ENCODE measurements around the gene HGD. TPM values are rescaled to one million over a fixed set of nuclear protein-coding genes. Genes with fewer than 3 reads are reported as not detected.

The HGD gene, protein sequence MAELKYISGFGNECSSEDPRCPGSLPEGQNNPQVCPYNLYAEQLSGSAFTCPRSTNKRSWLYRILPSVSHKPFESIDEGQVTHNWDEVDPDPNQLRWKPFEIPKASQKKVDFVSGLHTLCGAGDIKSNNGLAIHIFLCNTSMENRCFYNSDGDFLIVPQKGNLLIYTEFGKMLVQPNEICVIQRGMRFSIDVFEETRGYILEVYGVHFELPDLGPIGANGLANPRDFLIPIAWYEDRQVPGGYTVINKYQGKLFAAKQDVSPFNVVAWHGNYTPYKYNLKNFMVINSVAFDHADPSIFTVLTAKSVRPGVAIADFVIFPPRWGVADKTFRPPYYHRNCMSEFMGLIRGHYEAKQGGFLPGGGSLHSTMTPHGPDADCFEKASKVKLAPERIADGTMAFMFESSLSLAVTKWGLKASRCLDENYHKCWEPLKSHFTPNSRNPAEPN
- total RNA-seq, result 0.80 TPM
- long read RNA-seq, partial matches to known transcripts, result 0 of 1 reads
- long read RNA-seq, other reads (novel, unspliced or antisense), result 1 of 1 reads

DNA sequence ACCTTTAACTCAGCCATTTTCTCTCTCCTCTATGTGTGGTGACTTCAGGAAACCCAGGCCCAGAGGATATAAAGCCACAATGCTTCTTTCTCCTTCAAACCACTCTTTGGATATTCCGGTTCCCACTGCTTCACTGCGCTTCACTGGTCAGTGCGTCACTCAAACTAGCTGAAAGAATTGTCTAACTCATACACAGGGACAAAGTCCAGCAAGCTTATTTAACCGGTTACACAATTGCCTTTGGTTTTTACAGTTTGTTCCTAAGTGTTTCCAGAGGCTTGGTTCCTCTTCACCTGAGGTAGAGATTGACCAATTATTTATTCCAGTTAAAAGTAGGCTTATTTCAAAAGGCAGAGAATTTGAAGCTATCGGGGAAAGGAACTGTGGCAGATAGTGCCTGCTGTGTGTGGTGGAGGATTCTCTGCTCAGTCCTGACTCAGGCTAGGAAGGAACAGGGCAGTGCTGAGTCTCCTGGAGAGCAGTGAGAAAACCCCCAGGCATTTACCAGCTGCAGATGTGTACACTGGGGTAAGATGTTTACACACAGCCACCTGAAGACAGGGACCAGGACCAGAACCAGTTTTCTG lies at the start of gene HGD:
TSS of gene HGD (minus strand) at position 145 of the 587 bp plus-strand sequence. CDS start at position 17, 128 bp downstream.
- no peak for DNase-seq (ENCODE audit: low spot score)

DNA sequence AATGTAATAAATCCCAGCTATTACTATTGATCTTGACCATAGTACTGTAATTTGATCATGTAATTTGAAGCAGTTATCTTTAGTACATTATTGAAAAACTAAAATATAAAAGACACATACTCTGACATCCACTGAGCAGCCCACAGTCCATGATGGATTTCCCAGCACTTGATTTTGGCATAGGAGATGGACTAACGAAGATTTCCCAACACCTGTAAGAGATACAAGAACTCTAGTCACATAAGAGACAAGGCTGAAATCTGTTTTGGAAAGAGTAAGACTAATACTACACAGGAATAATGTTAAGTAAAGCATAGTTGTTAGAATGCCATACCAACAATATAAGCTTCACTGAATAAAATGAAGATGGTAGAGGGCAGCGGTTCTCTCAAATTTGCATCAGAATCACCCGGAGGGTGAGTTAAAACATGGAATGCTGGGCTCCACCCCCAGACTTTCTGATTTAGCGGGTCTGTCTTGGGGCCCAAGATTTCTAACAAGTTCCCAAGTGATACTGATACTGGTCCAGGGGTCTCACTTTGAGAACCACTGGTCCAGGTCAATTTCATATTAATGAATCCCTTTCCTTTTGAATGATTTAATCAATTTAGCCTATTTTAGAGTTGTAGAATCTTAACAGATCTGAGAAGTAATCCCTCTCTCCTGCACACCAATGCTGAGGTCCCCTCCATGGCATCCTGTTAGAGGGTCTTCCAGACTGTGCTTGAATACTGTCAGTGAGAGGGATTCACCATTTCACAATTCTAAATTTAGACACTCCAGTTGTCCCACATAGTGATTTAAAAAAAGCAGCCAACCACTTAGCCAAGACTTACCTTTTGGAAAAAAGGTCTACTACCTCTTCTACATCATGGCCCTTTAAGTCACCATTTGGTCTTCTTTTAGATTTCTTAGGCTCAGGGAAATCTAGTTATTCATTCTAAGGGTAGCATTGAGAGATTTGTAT lies 48.8 kb upstream of the HGD start:
- no peak for DNase-seq (ENCODE audit: low spot score)

DNA sequence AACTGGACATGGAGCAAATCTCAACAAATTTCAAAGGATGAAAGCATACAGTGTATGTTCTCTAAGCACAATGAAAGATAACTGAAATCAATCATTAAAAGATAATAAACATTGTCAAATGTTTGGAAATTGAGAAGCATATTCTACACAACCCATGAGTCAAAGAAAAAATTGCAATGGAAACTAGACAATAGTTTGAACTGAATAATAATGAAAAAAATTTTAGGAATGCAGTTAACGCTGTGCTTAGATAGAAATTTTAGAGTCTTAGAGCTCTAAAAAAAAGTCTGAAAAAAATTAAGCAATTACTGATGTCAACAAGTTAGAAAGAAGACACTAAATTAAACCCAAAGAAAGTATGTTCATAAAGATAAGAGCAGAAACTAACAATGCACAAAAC lies 44.8 kb upstream of the HGD start:
- DNase-seq (ENCODE audit: low spot score), result no peak

DNA sequence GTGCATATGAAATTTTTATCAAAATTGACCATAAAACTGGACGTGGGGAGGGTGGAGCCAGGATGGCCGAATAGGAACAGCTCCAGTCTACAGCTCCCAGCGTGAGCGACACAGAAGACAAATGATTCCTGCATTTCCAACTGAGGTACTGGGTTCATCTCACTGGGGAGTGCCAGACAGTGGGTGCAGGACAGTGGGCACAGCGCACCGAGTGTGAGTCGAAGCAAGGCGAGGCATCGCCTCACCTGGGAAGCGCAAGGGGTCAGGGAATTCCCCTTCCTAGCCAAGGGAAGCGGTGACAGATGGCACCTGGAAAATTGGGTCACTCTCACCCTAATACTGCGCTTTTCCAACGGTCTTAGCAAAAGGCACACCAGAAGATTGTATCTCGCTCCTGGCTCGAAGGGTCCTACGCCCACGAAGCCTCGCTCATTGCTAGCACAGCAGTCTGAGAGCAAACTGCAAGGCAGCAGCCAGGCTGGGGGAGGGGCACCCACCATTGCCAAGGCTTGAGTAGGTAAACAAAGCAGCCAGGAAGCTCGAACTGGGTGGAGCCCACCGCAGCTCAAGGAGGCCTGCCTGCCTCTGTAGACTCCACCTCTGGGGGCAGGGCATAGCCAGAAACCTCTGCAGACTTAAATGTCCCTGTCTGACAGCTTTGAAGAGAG lies 37.3 kb upstream of the HGD start:
- peak; percentile 83 for DNase-seq (ENCODE audit: low spot score)

DNA sequence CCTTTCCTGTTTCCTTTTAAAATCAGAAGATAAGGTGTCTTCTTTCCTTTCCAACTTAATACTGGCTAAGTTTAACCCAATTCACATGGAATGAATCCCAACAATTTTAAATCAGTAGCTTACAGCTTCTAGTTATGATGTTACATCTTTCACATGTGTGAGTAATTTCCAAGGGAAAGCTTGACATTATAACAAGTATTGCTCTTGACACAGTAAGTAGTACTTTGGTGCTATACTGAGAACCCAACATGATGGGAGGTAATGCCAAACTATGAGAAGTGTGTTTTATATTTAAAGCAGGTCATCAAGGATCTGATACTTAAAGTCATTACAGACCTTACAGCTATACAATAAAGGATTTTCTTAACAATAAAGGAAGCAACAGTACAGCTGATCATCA lies 31.2 kb upstream of the HGD start:
- no peak for DNase-seq (ENCODE audit: low spot score)

DNA sequence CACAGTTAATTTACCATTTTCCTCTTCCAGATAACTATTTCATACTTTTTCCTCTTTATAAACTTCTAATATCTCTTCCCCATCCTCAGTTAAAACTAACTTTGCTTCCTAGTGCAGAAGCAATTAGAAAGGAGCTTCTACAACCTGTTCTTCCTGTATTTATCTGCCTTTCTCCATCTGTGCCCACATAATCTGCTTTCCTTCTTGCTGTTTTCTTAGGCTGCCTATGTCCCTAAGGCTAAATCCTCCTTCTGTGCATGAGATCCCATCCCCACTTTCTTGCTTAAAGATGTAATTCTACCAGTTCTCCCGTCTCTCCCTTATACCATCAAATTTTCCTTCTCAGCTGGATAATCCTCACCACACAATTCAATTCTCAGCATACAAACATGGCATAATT lies 28.3 kb upstream of the HGD start:
- no peak for DNase-seq (ENCODE audit: low spot score)

DNA sequence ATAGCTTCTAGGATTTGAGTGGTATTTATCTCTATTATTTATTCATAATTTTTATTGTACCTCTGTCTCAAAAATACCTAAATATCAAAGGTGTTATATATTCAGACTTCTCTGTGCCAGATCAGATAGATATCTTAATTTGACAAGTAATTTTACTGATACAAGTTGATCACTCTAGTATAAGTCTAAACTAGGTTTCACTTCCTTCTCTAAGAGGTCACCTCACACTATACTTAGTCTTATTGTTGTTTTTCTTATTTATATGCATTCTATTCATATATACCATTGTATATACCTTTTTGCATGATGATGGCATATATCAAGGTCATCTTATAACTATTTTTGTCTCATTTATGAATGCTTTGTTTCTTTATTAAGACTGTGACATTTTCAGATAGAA lies 26.4 kb upstream of the HGD start:
- DNase-seq (ENCODE audit: low spot score), result no peak

DNA sequence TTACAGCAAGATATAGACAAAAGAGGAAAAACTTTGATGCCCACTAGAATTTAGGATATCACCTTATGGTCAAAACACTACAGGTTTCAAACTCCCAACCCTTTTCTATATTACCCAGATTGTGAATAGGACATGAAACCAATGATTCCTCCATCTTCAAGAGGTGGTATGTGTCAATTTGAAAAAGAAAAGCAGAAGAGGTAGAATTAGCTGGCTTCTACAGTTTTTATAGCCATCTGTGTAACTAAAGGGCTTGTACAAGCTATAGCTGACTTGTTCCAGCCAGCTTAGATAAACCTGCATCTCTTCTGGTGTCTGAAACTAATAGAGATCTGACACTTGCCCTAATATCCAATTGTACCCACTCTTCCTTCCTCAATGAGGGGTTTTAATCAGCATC lies 24.9 kb upstream of the HGD start:
- DNase-seq (ENCODE audit: low spot score), result no peak

DNA sequence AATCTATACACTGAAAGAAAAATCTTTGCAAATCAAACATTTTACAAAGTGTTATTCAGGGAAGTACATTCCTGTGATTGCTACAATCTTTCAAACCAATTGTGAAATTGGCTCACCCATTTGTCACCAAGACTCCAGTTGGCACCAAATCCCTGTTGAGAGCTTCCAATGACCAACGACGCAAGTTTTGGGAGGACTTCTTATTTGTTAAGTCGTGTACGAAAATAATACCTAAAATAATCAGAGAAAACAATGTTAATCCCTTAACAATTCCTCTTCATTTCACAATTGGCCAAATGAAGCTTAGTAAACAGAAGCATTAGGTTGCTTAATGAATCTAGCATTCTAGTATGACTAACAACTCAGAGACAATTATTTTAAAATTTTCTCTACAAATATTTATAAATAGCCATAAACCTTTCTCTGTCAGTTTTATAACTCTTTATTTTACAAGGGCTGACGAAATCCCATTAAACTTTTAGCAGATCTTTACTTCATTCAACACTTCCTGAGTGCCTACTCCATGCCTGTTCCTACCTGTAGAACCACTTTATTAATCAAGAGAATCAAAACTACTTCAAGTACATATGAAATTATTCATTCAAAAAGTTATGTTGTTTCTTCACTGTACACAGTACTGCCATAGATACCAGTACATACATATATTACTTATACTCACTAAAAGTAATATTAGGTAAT lies 24.0 kb upstream of the HGD start:
- no peak for DNase-seq (ENCODE audit: low spot score)

DNA sequence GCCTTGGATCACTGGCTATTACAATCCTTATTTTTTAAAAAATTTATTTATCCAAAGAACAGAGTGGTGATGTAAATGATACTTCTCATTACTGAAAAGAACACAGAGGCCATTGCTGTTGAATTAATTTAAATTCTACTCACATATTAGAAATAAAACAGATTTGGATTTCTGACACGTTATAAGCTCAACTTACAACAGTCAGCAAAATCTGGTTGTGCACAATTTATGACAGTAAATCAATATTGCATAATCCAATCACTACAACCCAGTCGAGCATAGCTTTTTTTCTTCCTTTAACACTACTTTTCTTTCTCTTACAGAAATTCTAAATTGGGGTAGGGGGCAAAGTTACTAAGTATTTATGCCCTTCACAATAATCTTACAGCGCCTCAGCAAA lies 17.3 kb upstream of the HGD start:
- no peak for DNase-seq (ENCODE audit: low spot score)

DNA sequence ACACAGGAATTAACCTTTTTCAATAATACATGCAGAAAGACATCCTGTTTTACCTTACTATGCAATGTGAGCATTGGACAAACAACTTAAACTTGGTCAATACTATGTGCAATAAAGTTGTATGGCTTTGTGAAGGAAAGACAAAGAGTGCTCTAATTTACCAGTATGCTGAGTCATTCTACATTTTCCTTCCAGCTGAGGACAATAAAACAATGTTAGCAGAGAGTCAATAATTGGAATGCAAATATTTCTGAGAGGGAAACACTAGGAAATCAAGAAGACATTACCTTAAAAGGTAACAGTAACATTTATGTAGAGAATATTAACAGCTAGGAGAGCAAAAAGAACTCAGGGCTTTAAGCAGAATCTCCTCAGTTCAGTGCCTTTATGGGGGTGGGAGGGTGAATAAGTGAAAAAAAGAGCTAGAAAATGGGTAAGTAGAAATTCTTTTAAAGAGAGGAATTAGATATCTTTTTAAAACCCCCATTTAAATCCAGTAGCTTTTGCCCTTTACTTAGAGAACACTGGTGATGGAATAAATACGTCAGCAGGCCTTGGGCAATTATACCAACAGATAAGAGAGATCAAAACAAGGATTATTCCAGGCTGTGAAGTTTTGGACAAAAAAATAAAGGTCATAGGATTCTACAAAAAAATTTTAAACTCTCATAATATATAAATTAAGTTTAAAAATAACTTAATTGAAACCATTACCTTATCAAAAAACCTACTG lies 11.6 kb upstream of the HGD start:
- no peak for DNase-seq (ENCODE audit: low spot score)

DNA sequence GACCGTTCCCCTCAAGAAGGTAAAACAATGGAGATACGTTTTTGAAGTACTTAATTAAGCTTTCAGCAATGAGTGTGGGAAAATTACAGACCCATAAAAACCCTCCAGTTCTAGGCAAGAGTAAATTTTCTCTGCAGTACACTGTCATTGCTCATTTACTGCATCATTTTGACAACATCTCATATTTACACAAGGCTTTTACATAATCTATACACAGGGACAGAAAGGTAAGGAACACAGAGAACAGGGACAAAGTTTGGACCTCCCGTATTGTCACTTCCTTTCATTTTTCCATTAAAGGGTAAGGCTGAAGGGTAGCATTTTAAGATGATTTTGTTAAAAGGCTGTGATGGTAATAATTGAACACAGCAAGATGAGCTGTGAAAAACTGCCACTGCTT lies 7.4 kb upstream of the HGD start:
- DNase-seq (ENCODE audit: low spot score), result no peak

DNA sequence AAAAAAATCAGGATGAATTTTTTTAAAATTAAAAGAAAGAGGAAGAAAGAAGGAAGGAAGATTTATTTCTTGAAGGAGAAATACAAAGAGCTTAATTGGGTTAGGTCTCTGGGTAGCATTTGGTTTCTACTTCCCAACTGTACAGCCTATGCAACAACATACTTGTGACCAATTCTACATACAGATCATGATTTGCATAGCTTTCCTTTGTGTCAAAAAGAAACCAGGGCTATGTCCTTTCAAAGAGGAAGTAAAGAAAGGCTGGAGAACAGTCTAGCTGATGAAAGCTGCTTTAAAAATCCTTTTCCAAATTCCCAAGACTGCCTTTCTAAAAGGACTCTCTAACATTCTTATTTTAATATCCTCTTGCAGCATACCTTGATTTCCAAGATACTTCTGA lies 6.1 kb upstream of the HGD start:
- no peak for DNase-seq (ENCODE audit: low spot score)

DNA sequence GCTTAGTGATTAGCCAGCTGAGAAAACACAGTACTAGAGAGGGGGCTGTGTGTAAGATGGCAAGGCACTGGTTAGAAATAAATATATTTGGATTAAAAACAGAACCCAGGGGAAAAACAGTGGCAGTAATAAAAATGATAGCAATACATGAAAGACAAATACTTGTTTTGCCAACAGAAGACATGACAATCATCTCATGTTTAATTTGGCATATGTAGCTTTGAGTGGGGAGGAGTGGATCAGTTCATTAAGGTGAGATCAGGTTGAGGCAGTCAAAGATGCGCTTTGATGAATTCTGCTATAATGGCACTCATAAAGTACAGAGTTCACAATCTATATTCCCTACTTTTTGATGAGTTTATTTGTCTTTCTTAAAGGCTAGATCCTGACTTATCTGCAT lies 3.4 kb upstream of the HGD start:
- no peak for DNase-seq (ENCODE audit: low spot score)

DNA sequence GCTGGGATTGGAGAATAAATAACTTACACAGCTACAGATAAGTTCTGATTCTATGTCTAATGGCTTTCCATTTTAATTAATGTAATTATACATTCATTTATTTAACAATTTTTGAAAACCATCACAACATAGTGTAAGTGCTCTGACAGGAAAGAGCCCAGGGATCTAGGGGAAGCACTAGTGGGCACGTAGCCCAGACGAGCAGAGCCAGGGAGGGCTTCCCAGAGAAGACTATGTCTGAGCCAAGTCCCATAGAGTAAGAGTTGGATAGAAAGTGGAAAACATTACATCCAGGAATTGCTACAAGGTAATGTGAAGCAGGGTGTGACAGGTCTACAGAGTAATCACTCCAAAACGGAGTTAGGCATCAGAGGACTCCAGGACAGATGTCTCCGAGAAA lies 2.9 kb upstream of the HGD start:
- no peak for DNase-seq (ENCODE audit: low spot score)

DNA sequence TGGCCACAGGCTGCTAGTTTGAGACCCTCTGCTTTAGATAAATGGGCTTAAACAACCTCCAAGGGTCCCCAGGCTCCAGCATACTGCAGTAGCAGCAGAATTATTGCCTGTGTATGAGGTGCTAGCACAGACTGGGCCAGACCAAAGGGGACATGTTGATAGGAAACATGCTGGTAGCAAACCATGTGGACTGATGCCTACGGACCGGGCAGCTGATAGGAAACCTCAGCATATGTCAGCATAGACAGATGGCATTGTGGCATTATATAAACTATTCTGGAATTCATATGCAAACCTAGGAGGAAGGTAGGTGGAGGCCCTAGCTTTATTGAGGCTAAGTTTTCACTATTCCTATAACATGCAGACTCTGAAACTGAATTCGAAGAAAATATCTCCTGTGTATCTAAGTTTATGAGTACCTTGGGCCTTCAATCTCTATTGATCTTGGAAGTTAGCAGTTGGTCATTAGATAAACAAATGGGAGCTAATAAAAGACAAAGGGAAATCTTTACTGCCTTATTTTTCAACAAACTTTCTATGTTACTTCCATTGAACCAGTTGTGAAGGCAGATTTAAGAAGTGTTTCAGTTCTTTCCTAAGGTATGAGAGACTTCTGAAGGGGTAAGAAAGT lies 1.7 kb upstream of the HGD start:
- DNase-seq (ENCODE audit: low spot score), result no peak

DNA sequence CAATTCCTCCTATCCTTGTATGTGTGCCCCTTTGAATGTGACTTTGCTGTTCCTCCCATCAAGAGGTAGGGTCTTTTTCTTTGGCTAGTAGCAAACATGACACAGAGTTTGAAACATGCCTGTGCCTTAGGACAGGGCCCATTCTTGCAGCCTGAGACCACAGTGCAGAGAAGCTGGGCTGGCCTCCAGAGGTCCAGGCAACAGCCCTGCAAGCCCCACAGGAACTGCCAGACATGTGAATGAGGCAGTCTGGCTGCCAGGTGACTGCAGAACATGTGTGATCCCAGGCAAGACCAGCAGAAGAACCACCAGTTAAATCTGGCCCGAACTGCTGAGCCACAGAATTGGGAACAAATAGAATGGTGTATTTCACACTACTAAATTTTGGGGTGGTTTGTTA lies 1.2 kb upstream of the HGD start:
- no peak for DNase-seq (ENCODE audit: low spot score)

DNA sequence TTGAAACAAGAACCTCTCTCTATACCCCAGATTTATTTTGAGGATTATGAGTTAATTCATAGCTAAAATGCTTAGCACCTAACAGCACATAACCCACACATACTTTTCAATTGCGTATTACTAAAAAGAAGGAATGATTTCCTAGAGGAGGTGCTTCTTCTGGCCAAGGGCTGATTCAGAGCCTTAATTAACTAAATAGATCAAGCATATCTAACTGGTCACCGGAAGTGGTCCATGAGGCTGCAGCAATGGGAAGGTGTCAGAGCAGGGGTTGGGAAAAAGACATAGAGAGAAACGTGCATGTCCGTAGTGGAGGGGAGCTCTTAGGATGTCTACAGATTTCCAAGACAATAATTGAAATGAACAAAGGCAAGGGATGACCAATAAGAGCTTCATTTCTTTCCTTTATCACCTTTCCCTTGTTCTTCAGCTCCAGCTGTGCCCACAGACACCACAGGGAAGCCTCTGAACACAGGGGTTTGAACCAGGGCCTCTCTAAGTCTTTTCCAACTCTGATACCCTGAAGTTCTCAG lies 467 bp downstream of the HGD start:
- no peak for DNase-seq (ENCODE audit: low spot score)

DNA sequence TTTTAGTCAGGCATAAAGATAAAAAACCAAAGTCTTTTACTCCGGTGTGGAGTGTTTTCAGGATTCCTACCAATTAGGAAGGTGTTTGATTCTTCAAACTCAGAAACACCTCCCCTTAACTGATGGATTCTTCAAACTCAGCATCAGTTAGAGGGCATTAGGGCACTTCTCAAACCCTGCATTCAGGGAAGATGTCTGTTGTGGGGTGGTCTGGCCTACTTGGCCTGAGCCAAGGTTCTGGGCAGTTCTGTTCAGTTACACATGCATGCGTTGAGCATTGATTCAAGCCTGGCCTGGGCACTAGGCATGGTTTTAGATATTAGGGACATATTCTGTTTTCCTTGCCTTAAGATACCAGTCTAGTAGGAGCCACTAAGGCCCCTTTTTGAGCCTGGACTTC lies 1.0 kb downstream of the HGD start:
- no peak for DNase-seq (ENCODE audit: low spot score)

Data from mesenteric fat pad (tissue), 1 donor.